HG02943 (cell line): ENCODE data around the gene THRB.

Source experiments
- ATAC-seq: cut with Tn5 transposase; IDR thresholded peaks from one replicate; pipeline ENCODE4 v1.9.1; 2021; ENCODE audit warnings: mild to moderate bottlenecking, low read depth, moderate library complexity; ENCODE audit not compliant: unreplicated experiment

The THRB gene

GRCh38 chr3:24494618-24495325 lies at the start of gene THRB:
THRB (minus strand) TSS chr3:24494850.
- peak; percentile 63 for ATAC-seq

- no peak for ATAC-seq
Measured at GRCh38 chr3:24541935-24542334, 47.3 kb upstream of the THRB start.

- ATAC-seq, result no peak
Measured at GRCh38 chr3:24540821-24541220, 46.2 kb upstream of the THRB start.

DNA sequence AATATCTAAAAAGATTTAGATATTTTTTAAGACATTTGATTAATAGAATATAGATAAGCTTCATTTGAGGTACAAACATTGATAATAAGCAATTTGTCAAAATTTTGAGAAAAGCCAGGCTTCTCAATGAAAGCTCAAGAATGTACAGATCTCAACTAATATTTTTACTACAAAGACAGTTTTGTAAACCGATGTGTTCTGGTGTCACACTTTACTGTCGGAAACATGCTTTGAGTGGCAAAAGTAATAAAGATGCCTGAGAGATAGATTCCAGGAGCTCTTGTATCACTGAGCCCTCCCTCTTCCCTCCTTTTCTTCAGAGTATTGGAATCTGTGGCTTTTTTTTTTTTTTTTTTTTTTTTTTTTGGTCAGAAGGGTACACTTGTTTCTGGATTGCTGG lies 45.0 kb upstream of the THRB start:
- ATAC-seq, result no peak

- no peak for ATAC-seq
Measured at GRCh38 chr3:24538891-24539290, 44.2 kb upstream of the THRB start.

GRCh38 chr3:24533561-24534193 lies 39.0 kb upstream of the THRB start:
- ATAC-seq, result no peak

- no peak for ATAC-seq
Measured at GRCh38 chr3:24530471-24530870, 35.8 kb upstream of the THRB start.

DNA sequence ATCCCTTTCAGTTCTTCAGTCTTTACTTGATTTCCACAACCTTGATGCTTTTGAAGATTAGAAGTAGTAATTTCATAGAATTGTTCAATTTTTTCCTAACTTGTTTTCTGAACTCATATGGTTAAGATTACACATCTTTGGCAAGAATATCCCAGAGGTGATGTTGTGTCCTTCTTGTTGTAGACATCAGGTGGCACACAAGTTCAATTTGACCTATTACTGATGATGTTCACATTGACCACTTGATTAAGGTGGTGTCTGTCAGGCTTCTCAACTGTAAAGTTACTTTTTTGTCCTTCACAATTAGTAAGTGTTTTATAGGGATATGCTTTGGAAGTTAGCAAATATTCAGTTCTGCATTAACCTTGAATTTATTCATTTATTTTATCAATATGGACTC lies 34.6 kb upstream of the THRB start:
- ATAC-seq, result no peak

DNA sequence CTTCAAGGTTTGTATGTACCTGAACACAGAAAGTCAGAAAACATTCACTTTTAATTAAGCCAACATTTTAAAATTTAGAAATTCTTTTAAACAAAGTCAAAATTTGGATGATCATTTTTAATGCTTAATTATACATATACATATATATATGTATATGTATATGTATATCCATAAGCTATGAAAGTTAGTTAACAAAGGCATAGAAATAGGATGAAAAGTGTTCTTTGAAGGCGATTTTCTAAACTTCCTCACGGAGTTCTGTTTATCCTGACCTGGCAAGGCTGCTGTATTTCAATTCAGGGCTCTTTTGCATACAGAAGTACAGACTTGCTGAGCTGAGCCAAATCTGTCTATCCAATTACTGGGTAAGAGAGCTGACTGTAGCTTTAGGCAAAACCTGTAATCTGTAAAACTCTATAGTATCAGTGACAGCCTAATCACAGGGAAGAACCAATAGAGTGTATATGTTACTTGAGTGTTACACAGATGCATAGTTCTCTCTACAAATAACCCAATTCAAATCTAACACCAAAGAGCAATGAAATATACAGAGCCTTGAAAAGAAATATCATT lies 32.1 kb upstream of the THRB start:
- no peak for ATAC-seq

- ATAC-seq, result no peak
Measured at GRCh38 chr3:24525557-24525956, 30.9 kb upstream of the THRB start.

GRCh38 chr3:24525022-24525421 lies 30.4 kb upstream of the THRB start:
- ATAC-seq, result no peak

DNA sequence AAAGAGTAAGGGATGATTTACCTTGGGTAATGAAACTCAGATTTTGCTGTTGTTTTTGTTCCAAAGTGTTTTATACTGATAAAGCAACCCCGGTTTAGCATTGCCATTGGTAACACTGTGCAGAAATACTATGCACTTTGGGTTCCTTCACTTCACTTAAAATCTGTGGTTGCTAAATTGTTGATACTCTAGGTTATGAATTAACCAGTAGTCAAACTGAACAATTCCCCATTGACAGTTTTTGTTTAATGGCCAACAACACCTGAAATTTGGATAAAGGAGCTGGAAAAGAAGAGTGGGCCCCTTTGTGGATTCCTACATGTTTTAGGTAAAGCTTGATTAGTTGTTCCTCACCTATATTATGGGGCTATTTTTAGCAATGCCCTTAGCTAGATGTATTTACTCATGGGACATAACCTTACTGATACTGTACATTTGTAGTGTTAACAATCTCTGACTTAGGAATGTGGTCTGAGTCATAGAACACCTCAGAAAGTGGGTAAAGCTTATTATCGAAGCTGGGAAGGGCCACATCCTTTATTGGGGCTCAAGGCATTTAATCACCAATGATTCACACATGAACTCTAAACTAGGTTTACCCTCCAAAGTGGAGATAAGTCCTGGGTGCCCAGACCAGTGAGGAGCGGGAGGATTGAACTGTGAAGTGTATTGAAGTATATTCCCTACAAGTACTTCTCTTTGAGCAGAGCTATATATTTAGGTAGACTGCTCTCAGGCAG lies 29.5 kb upstream of the THRB start:
- ATAC-seq, result no peak

GRCh38 chr3:24523215-24523614 lies 28.6 kb upstream of the THRB start:
- no peak for ATAC-seq

GRCh38 chr3:24522146-24522579 lies 27.5 kb upstream of the THRB start:
- ATAC-seq, result no peak

DNA sequence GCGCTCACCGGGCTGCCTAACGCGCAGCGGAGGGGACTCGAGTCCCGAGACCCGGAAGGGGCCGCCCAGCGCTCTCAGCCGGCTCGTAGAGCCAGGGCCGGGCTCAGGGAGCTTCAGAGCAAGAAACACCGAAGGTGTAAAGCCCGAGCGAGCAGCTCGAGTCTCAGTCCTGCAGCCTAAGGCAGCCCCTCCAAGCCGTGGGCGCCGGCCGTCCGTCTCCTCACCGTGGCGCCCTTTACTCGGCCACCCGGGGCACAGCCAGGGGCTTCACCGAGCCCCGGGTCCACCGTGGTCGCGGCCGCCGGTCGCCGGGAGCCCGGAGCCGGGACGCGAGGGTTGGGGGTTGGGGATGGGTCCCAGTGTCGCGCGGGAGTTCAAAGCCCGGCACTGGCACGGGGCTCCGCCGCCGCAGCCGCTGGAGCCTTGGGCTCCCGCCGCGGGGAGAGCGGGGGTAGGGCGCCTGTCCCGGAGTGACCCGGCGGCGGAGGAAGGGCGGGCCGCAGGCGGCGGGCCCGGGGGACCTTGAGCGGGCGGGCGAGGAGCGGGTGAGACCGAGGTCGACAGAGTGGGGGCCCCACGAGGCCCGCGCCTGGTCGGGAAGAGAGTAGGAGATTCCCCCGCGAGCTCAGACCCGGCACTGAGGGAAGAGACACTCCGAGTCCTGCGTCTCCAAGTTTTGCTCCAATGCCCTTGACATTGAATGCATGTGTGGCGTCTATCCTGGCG lies 26.9 kb upstream of the THRB start:
- no peak for ATAC-seq

GRCh38 chr3:24520976-24521419 lies 26.3 kb upstream of the THRB start:
- ATAC-seq, result no peak

GRCh38 chr3:24520101-24520495 lies 25.4 kb upstream of the THRB start:
- ATAC-seq, result no peak

- no peak for ATAC-seq
Measured at GRCh38 chr3:24519368-24520100, 24.9 kb upstream of the THRB start.

DNA sequence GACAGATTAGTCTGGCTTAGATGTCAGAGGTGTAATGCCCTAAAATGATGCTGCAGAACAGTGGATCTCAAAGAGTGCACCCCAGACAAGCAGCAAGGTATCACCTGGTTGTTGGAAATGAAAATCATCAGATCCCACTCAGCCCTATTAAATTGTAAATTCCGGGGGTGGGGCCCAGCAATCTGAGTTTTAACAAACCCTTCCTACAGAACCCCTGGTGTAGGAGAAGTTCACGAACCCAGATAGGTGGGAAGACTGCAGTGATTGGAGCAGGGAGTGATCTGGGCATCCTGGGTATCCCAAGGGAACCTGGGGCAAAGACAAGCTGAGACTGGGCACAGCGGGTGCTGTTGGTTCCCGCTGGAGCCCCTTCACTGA lies 24.3 kb upstream of the THRB start:
- no peak for ATAC-seq

GRCh38 chr3:24514119-24514518 lies 19.5 kb upstream of the THRB start:
- ATAC-seq, result no peak
